GM23338 (cell line): ENCODE results near the gene SLC25A26. TPM values are rescaled to one million over a fixed set of nuclear protein-coding genes. Genes with fewer than 3 reads are reported as not detected.

Experiments
- ATAC-seq: fragments of 200-7000 bp; cut with Tn5 transposase; 3 replicates; pipeline ENCODE4 v1.9.1; 2020
- DNase-seq: peaks from one replicate; pipeline ENCODE4 v3.0.0-alpha.2; 2015; ENCODE audit warnings: low spot score
- H2AFZ ChIP-seq: fragments of 200-600 bp; sonication (generic); 2 replicates; pipeline ENCODE4 v1.8.0; 2016; ENCODE audit warnings: antibody characterized with exemption, mild to moderate bottlenecking, moderate library complexity
- H3F3A ChIP-seq: fragments of 200-600 bp; sonication (generic); replicated peaks from 2 replicates; pipeline ENCODE4 v1.8.0; 2017; ENCODE audit warnings: antibody characterized with exemption, mixed run types, low read depth
- H3K27ac ChIP-seq: fragments of 200-600 bp; sonication (generic); 2 replicates; pipeline ENCODE4 v1.6.1; 2016; ENCODE audit warnings: low read depth
- H3K27me3 ChIP-seq: fragments of 200-600 bp; sonication (generic); 2 replicates; pipeline ENCODE4 v1.8.0; 2016; ENCODE audit warnings: mild to moderate bottlenecking, mixed run types, moderate library complexity; ENCODE audit not compliant: insufficient read depth
- H3K36me3 ChIP-seq: fragments of 200-600 bp; sonication (generic); 2 replicates; pipeline ENCODE4 v1.8.0; 2016; ENCODE audit warnings: mild to moderate bottlenecking; ENCODE audit not compliant: insufficient read depth
- H3K4me1 ChIP-seq: fragments of 200-600 bp; sonication (generic); 2 replicates; pipeline ENCODE4 v1.8.0; 2016; ENCODE audit warnings: mild to moderate bottlenecking, moderate library complexity; ENCODE audit not compliant: insufficient read depth
- H3K4me2 ChIP-seq: fragments of 200-600 bp; sonication (generic); 2 replicates; pipeline ENCODE4 v1.7.1; 2017; ENCODE audit warnings: mixed run types
- H3K4me3 ChIP-seq: fragments of 200-600 bp; sonication (generic); 2 replicates; pipeline ENCODE4 v1.6.1; 2016; ENCODE audit warnings: mixed run types
- H3K79me2 ChIP-seq: fragments of 200-600 bp; sonication (generic); replicated peaks from 2 replicates; pipeline ENCODE4 v1.8.0; 2017; ENCODE audit warnings: mild to moderate bottlenecking; ENCODE audit not compliant: insufficient read depth
- H3K9me2 ChIP-seq: fragments of 200-600 bp; sonication (generic); 2 replicates; pipeline ENCODE4 v1.8.0; 2017; ENCODE audit not compliant: insufficient read depth
- H4K20me1 ChIP-seq: fragments of 200-600 bp; sonication (generic); replicated peaks from 2 replicates; pipeline ENCODE4 v1.8.0; 2017; ENCODE audit warnings: mild to moderate bottlenecking; ENCODE audit not compliant: insufficient read depth
- H3K27ac Mint-ChIP-seq: 2 replicates; pipeline ENCODE4 v1.8.0; 2020; ENCODE audit warnings: inconsistent platforms, mild to moderate bottlenecking, moderate library complexity, mixed read lengths
- H3K27me3 Mint-ChIP-seq: 3 replicates; pipeline ENCODE4 v1.8.0; 2022; ENCODE audit warnings: low read depth, mild to moderate bottlenecking, moderate library complexity, mixed read lengths, inconsistent platforms; ENCODE audit not compliant: insufficient read depth, poor library complexity
- H3K36me3 Mint-ChIP-seq: 3 replicates; pipeline ENCODE4 v1.8.0; 2021; ENCODE audit warnings: low read depth, mild to moderate bottlenecking, inconsistent platforms, moderate library complexity, mixed read lengths
- H3K4me1 Mint-ChIP-seq: 3 replicates; pipeline ENCODE4 v1.8.0; 2020; ENCODE audit warnings: mild to moderate bottlenecking, inconsistent platforms, mixed read lengths
- H3K4me3 Mint-ChIP-seq: 3 replicates; pipeline ENCODE4 v1.8.0; 2021; ENCODE audit warnings: moderate library complexity, mild to moderate bottlenecking, inconsistent platforms, mixed read lengths
- H3K9me3 Mint-ChIP-seq: 3 replicates; pipeline ENCODE4 v1.8.0; 2020; ENCODE audit warnings: moderate library complexity, mild to moderate bottlenecking, inconsistent platforms, mixed read lengths
- CREB1 ChIP-seq: fragments of 250-450 bp; sonication (Bioruptor Pico); IDR thresholded peaks from 2 replicates; pipeline ENCODE4 v1.5.0; 2020; ENCODE audit warnings: low read depth, mild to moderate bottlenecking, moderate library complexity
- EZH2 ChIP-seq: fragments of 200-600 bp; sonication (generic); IDR thresholded peaks from one replicate; pipeline ENCODE4 v1.8.0; 2017; ENCODE audit warnings: antibody characterized with exemption, mild to moderate bottlenecking, low read depth; ENCODE audit not compliant: unreplicated experiment
- EZH2phosphoT487 ChIP-seq: fragments of 200-600 bp; sonication (generic); IDR thresholded peaks from one replicate; pipeline ENCODE4 v1.8.1; 2018; ENCODE audit warnings: antibody characterized with exemption; ENCODE audit not compliant: unreplicated experiment
- JUNB ChIP-seq: IDR thresholded peaks from one replicate; pipeline ENCODE4 v1.6.1; 2016; ENCODE audit warnings: antibody characterized with exemption; ENCODE audit not compliant: unreplicated experiment
- NANOG ChIP-seq: IDR thresholded peaks from 2 replicates; pipeline ENCODE4 v1.6.1; 2016; ENCODE audit warnings: antibody characterized with exemption, borderline replicate concordance
- POLR2AphosphoS5 ChIP-seq: IDR thresholded peaks from 2 replicates; pipeline ENCODE4 v1.6.1; 2016; ENCODE audit warnings: antibody characterized with exemption, low read depth
- STAT1 ChIP-seq: IDR thresholded peaks from one replicate; pipeline ENCODE4 v1.6.1; 2016; ENCODE audit warnings: antibody characterized with exemption; ENCODE audit not compliant: unreplicated experiment
- ZNF114 ChIP-seq: fragments of 250-450 bp; sonication (Bioruptor Pico); IDR thresholded peaks from 2 replicates; pipeline ENCODE4 v1.5.0; 2020; ENCODE audit warnings: mild to moderate bottlenecking, moderate library complexity
- ZNF331 ChIP-seq: fragments of 250-450 bp; sonication (Bioruptor Pico); IDR thresholded peaks from 2 replicates; pipeline ENCODE4 v1.5.0; 2020; ENCODE audit warnings: low read depth, mild to moderate bottlenecking, moderate library complexity
- polyA plus RNA-seq: library from polyadenylated mRNA; unstranded; fragments of >200 nt; fragmentation: Nextera tagmentation; extraction: Ambion mirVana; gene quantifications from 2 replicates; pipeline ENCODE4 v1.2.1, GENCODE V29; 2016
- total RNA-seq: library from RNA; depleted of rRNA; stranded (reverse); fragments of >200 nt; shearing (Covaris generic); gene quantifications from 2 replicates; pipeline ENCODE4 v1.2.3, GENCODE V29; 2014
- TF ChIP-seq, protein P1 (sequence below), 2 experiments: fragments of 200-600 bp in 1 of 2; sonication (generic) in 1 of 2; conservative IDR thresholded peaks; 2 replicates each; pipeline versions ENCODE4 v1.5.1 to v1.6.1; 2016 to 2017; ENCODE audit warnings: antibody characterized with exemption in 2 of 2, low read depth in 2 of 2, mild to moderate bottlenecking in 2 of 2, moderate library complexity in 1 of 2
- TF ChIP-seq, protein P2 (sequence below): IDR thresholded peaks from 2 replicates; pipeline ENCODE4 v1.6.1; 2016; ENCODE audit warnings: antibody characterized with exemption
- TF ChIP-seq, protein P3 (sequence below): fragments of 250-450 bp; sonication (Bioruptor Pico); IDR thresholded peaks from 2 replicates; pipeline ENCODE4 v1.5.0; 2020; ENCODE audit warnings: mild to moderate bottlenecking, moderate library complexity
- TF ChIP-seq, protein P4 (sequence below): IDR thresholded peaks from one replicate; pipeline ENCODE4 v1.6.1; 2018; ENCODE audit warnings: antibody characterized with exemption; ENCODE audit not compliant: unreplicated experiment

The SLC25A26 gene
- total and polyA plus RNA-seq, 2 experiments from 2014 or later, result 24.8 to 40.2 TPM

DNA sequence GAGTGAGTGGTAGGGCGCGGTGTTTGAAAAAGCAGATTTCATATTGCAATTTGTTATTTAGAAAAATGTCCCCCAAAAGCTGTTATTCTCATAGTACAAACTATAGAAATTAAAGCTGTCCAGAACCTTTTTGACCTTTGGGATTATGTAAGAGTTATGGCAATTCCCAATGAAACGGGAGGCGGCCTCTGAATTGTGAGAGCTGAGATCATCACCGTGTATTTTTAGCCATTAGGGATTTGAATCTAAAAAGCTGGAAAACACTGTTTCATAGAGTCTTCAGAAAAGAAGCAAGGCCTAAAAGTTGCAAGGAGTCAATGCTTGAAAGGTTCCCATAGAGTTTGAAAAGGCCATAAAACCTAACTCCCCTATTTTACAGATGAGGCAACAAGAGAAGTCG lies 38.6 kb upstream of the SLC25A26 start:
- H2AFZ ChIP-seq, result no peak overlapping the region
- Mint-ChIP-seq H3K36me3 (no peaks in the 10 kb centered on the region), H3K27me3 (peaks cover 5% of the 10 kb centered on the region), H3K4me1 (no peaks in the 10 kb centered on the region), H3K27ac (no peak overlapping the region), H3K4me3 (no peak overlapping the region), H3K9me3 (no peaks in the 10 kb centered on the region)
- H4K20me1 ChIP-seq, result no peaks in the 10 kb centered on the region
- H3K27me3 ChIP-seq, result no peaks in the 10 kb centered on the region
- no peak for ATAC-seq
- DNase-seq, result no peak
- no peaks in the 10 kb centered on the region for H3K36me3 ChIP-seq
- H3K4me2 ChIP-seq, result no peak overlapping the region
- H3K27ac ChIP-seq, result no peak overlapping the region
- H3F3A ChIP-seq, result no peaks in the 10 kb centered on the region
- H3K4me3 ChIP-seq, result no peak overlapping the region
- no peaks in the 10 kb centered on the region for H3K79me2 ChIP-seq
- TF ChIP-seq ZNF331 (CRISPR knock-in tag) (no peak), ZNF114 (no peak), EZH2 (no peak), POLR2AphosphoS5 (no peak), JUNB (no peak), EZH2phosphoT487 (no peak), CREB1 (CRISPR knock-in tag) (no peak), STAT1 (no peak), NANOG (no peak)
- TF ChIP-seq, protein P1, sequence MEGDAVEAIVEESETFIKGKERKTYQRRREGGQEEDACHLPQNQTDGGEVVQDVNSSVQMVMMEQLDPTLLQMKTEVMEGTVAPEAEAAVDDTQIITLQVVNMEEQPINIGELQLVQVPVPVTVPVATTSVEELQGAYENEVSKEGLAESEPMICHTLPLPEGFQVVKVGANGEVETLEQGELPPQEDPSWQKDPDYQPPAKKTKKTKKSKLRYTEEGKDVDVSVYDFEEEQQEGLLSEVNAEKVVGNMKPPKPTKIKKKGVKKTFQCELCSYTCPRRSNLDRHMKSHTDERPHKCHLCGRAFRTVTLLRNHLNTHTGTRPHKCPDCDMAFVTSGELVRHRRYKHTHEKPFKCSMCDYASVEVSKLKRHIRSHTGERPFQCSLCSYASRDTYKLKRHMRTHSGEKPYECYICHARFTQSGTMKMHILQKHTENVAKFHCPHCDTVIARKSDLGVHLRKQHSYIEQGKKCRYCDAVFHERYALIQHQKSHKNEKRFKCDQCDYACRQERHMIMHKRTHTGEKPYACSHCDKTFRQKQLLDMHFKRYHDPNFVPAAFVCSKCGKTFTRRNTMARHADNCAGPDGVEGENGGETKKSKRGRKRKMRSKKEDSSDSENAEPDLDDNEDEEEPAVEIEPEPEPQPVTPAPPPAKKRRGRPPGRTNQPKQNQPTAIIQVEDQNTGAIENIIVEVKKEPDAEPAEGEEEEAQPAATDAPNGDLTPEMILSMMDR (conservative IDR thresholded peaks at IDR 0.05; ENCODE audit: low read depth in 2 of 2), result no peak
- TF ChIP-seq, protein P2, sequence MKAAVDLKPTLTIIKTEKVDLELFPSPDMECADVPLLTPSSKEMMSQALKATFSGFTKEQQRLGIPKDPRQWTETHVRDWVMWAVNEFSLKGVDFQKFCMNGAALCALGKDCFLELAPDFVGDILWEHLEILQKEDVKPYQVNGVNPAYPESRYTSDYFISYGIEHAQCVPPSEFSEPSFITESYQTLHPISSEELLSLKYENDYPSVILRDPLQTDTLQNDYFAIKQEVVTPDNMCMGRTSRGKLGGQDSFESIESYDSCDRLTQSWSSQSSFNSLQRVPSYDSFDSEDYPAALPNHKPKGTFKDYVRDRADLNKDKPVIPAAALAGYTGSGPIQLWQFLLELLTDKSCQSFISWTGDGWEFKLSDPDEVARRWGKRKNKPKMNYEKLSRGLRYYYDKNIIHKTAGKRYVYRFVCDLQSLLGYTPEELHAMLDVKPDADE, result no peak
- TF ChIP-seq, protein P3, sequence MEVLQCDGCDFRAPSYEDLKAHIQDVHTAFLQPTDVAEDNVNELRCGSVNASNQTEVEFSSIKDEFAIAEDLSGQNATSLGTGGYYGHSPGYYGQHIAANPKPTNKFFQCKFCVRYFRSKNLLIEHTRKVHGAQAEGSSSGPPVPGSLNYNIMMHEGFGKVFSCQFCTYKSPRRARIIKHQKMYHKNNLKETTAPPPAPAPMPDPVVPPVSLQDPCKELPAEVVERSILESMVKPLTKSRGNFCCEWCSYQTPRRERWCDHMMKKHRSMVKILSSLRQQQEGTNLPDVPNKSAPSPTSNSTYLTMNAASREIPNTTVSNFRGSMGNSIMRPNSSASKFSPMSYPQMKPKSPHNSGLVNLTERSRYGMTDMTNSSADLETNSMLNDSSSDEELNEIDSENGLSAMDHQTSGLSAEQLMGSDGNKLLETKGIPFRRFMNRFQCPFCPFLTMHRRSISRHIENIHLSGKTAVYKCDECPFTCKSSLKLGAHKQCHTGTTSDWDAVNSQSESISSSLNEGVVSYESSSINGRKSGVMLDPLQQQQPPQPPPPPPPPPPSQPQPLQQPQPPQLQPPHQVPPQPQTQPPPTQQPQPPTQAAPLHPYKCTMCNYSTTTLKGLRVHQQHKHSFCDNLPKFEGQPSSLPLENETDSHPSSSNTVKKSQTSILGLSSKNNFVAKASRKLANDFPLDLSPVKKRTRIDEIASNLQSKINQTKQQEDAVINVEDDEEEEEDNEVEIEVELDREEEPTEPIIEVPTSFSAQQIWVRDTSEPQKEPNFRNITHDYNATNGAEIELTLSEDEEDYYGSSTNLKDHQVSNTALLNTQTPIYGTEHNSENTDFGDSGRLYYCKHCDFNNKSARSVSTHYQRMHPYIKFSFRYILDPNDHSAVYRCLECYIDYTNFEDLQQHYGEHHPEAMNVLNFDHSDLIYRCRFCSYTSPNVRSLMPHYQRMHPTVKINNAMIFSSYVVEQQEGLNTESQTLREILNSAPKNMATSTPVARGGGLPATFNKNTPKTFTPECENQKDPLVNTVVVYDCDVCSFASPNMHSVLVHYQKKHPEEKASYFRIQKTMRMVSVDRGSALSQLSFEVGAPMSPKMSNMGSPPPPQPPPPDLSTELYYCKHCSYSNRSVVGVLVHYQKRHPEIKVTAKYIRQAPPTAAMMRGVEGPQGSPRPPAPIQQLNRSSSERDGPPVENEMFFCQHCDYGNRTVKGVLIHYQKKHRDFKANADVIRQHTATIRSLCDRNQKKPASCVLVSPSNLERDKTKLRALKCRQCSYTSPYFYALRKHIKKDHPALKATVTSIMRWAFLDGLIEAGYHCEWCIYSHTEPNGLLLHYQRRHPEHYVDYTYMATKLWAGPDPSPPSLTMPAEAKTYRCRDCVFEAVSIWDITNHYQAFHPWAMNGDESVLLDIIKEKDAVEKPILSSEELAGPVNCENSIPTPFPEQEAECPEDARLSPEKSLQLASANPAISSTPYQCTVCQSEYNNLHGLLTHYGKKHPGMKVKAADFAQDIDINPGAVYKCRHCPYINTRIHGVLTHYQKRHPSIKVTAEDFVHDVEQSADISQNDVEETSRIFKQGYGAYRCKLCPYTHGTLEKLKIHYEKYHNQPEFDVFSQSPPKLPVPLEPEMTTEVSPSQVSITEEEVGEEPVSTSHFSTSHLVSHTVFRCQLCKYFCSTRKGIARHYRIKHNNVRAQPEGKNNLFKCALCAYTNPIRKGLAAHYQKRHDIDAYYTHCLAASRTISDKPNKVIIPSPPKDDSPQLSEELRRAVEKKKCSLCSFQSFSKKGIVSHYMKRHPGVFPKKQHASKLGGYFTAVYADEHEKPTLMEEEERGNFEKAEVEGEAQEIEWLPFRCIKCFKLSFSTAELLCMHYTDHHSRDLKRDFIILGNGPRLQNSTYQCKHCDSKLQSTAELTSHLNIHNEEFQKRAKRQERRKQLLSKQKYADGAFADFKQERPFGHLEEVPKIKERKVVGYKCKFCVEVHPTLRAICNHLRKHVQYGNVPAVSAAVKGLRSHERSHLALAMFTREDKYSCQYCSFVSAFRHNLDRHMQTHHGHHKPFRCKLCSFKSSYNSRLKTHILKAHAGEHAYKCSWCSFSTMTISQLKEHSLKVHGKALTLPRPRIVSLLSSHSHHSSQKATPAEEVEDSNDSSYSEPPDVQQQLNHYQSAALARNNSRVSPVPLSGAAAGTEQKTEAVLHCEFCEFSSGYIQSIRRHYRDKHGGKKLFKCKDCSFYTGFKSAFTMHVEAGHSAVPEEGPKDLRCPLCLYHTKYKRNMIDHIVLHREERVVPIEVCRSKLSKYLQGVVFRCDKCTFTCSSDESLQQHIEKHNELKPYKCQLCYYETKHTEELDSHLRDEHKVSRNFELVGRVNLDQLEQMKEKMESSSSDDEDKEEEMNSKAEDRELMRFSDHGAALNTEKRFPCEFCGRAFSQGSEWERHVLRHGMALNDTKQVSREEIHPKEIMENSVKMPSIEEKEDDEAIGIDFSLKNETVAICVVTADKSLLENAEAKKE (CRISPR knock-in tag), result no peak
- TF ChIP-seq, protein P4, sequence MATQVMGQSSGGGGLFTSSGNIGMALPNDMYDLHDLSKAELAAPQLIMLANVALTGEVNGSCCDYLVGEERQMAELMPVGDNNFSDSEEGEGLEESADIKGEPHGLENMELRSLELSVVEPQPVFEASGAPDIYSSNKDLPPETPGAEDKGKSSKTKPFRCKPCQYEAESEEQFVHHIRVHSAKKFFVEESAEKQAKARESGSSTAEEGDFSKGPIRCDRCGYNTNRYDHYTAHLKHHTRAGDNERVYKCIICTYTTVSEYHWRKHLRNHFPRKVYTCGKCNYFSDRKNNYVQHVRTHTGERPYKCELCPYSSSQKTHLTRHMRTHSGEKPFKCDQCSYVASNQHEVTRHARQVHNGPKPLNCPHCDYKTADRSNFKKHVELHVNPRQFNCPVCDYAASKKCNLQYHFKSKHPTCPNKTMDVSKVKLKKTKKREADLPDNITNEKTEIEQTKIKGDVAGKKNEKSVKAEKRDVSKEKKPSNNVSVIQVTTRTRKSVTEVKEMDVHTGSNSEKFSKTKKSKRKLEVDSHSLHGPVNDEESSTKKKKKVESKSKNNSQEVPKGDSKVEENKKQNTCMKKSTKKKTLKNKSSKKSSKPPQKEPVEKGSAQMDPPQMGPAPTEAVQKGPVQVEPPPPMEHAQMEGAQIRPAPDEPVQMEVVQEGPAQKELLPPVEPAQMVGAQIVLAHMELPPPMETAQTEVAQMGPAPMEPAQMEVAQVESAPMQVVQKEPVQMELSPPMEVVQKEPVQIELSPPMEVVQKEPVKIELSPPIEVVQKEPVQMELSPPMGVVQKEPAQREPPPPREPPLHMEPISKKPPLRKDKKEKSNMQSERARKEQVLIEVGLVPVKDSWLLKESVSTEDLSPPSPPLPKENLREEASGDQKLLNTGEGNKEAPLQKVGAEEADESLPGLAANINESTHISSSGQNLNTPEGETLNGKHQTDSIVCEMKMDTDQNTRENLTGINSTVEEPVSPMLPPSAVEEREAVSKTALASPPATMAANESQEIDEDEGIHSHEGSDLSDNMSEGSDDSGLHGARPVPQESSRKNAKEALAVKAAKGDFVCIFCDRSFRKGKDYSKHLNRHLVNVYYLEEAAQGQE, result no peak
- H3K9me2 ChIP-seq, result peaks cover 16% of the 10 kb centered on the region; the same call in 1 of the 2 replicates
- H3K4me1 ChIP-seq, result no peaks in the 10 kb centered on the region
